ENCODE data around the gene RRBP1.

RRBP1 gene

GRCh38 chr20:17680836-17681725, 961 bp downstream of the RRBP1 start:
- TF ChIP-seq POLR2AphosphoS5 (IDR thresholded peaks at IDR 0.05; ENCODE audit: low read depth, low read length) (no peak), FOXP2 (optimal IDR thresholded peaks at IDR 0.05; ENCODE audit: borderline replicate concordance, extremely low read depth, extremely low read length, insufficient read depth) (peak; percentile 11), SIN3A (IDR thresholded peaks at IDR 0.05; ENCODE audit: borderline replicate concordance, insufficient read depth, low read length) (no peak), TAF1 (IDR thresholded peaks at IDR 0.05; ENCODE audit: borderline replicate concordance, insufficient read depth, low read length) (no peak), REST (IDR thresholded peaks at IDR 0.05; ENCODE audit: insufficient read depth in 1 of 2, low read depth in 2 of 2, low read length in 2 of 2) (no peak)

- TF ChIP-seq SIN3A (IDR thresholded peaks at IDR 0.05; ENCODE audit: borderline replicate concordance, insufficient read depth, low read length) (no peak), REST (IDR thresholded peaks at IDR 0.05; ENCODE audit: insufficient read depth in 1 of 2, low read depth in 2 of 2, low read length in 2 of 2) (no peak), TAF1 (IDR thresholded peaks at IDR 0.05; ENCODE audit: borderline replicate concordance, insufficient read depth, low read length) (no peak)
Measured at GRCh38 chr20:17679941-17680835, 1.9 kb downstream of the RRBP1 start.

GRCh38 chr20:17678886-17679285, 3.2 kb downstream of the RRBP1 start:
- TF ChIP-seq SIN3A (IDR thresholded peaks at IDR 0.05; ENCODE audit: borderline replicate concordance, insufficient read depth, low read length), result no peak
- no peak for TF ChIP-seq REST (IDR thresholded peaks at IDR 0.05; ENCODE audit: insufficient read depth in 1 of 2, low read depth in 2 of 2, low read length in 2 of 2)
- TF ChIP-seq TAF1 (IDR thresholded peaks at IDR 0.05; ENCODE audit: borderline replicate concordance, insufficient read depth, low read length), result no peak
- no peak for TF ChIP-seq FOXP2 (optimal IDR thresholded peaks at IDR 0.05; ENCODE audit: borderline replicate concordance, extremely low read depth, extremely low read length, insufficient read depth)
- TF ChIP-seq POLR2AphosphoS5 (IDR thresholded peaks at IDR 0.05; ENCODE audit: low read depth, low read length), result no peak

- no peak for TF ChIP-seq FOXP2 (optimal IDR thresholded peaks at IDR 0.05; ENCODE audit: borderline replicate concordance, extremely low read depth, extremely low read length, insufficient read depth)
- TF ChIP-seq REST (IDR thresholded peaks at IDR 0.05; ENCODE audit: insufficient read depth in 1 of 2, low read depth in 2 of 2, low read length in 2 of 2), result no peak
- no peak for TF ChIP-seq SIN3A (IDR thresholded peaks at IDR 0.05; ENCODE audit: borderline replicate concordance, insufficient read depth, low read length)
- no peak; the same call in 1 of the 2 replicates for TF ChIP-seq POLR2AphosphoS5 (IDR thresholded peaks at IDR 0.05; ENCODE audit: low read depth, low read length)
- TF ChIP-seq TAF1 (IDR thresholded peaks at IDR 0.05; ENCODE audit: borderline replicate concordance, insufficient read depth, low read length), result no peak
Measured at GRCh38 chr20:17678295-17678694, 3.7 kb downstream of the RRBP1 start.
